SKM-1 (cell line): Measurements from ENCODE around the gene TOMM20.

Experiments
- DNase-seq: peaks from one replicate; lab custom pipeline; 2025; ENCODE audit not compliant: unreplicated experiment; lab: John Stamatoyannopoulos, UW

Gene TOMM20

GRCh38 chr1:235069176-235069575, 59.5 kb downstream of the TOMM20 start:
- no peak for DNase-seq

- no peak for DNase-seq
These were observed 60.2 kb downstream of the TOMM20 start for GRCh38 chr1:235068158-235069121.

GRCh38 chr1:235067396-235068157, 61.1 kb downstream of the TOMM20 start:
- no peak for DNase-seq

- peak; percentile 42 for DNase-seq
These were observed 65.4 kb downstream of the TOMM20 start for GRCh38 chr1:235063068-235063765.

GRCh38 chr1:235060607-235061470, 67.8 kb downstream of the TOMM20 start:
- DNase-seq = no peak
